ENCODE data around the gene APOL6.

DNA sequence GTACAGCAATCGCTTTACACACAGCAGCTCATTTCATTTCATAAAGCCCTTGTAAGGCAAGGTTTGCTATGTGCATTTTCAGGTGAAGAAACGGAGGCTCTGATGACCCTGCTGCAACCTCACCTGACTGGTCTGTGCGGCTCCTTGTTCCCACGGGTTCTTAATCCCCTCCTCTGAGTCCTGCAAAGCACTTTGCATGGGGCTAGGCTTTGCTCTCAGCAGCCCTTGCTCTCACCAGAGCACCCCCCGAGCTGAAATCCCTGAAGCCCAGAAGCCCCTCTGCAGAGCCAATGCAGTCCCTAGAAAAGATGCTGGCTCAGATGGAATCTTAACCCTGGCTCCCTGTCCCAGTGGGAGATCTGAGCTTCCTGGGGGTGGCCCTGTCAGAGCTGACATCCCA, 11.0 kb upstream of the APOL6 start:
- TF ChIP-seq, protein P1, sequence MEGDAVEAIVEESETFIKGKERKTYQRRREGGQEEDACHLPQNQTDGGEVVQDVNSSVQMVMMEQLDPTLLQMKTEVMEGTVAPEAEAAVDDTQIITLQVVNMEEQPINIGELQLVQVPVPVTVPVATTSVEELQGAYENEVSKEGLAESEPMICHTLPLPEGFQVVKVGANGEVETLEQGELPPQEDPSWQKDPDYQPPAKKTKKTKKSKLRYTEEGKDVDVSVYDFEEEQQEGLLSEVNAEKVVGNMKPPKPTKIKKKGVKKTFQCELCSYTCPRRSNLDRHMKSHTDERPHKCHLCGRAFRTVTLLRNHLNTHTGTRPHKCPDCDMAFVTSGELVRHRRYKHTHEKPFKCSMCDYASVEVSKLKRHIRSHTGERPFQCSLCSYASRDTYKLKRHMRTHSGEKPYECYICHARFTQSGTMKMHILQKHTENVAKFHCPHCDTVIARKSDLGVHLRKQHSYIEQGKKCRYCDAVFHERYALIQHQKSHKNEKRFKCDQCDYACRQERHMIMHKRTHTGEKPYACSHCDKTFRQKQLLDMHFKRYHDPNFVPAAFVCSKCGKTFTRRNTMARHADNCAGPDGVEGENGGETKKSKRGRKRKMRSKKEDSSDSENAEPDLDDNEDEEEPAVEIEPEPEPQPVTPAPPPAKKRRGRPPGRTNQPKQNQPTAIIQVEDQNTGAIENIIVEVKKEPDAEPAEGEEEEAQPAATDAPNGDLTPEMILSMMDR (conservative IDR thresholded peaks at IDR 0.05 in 1 of 2, IDR thresholded peaks at IDR 0.05 in 1 of 2; ENCODE audit: low read depth in 1 of 2, low read length in 2 of 2): no peak
- TF ChIP-seq EZH2 (IDR thresholded peaks at IDR 0.05; ENCODE audit: low read length, missing control alignments): no peak

All from fibroblast of lung (primary cell).